NK-92 (cell line): Measurements from ENCODE around the gene NUFIP1.
A peak's percentile ranks its signal among the peaks of the same experiment; 100 is the strongest.
"Not testable (repeated sequence)": the region's sequence is repeated elsewhere in the genome, so short reads cannot be mapped to it uniquely, and the experiment has no call there.

Source experiments
- DNase-seq: peaks from one replicate; lab custom pipeline; 2025; ENCODE audit not compliant: unreplicated experiment; lab: John Stamatoyannopoulos, UW

The NUFIP1 gene

GRCh38 chr13:44989071-44989889 is at the start of gene NUFIP1, which contains the start of gene GPALPP1:
Gene NUFIP1 (minus strand): TSS chr13:44989471. CDS start chr13:44989436, 35 bp downstream.
Gene GPALPP1 (plus strand): TSS chr13:44989538. CDS start chr13:44989655, 117 bp downstream.
- peak; percentile 55 for DNase-seq

DNA sequence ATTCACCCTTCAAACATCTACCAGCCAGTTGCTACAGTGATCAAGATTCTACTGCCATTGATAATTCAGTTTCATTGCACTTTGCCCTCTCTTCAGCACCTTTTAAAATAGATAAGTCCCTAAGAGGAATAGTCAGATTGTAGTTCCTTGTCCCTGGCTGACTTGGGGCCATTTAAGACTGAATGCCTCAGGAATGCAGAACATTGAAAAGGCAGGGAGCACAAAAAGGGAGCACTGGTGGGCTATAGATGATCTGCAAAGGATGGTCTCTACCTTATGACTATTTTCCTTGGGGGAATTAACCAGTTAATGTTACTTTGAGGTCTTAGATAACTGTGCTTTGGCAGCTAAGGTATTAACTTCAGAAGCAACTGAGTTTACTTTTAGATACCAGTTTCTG is 46.9 kb upstream of the NUFIP1 start:
- no peak for DNase-seq

GRCh38 chr13:45034342-45034741 is 45.1 kb upstream of the NUFIP1 start:
- no peak for DNase-seq

DNA sequence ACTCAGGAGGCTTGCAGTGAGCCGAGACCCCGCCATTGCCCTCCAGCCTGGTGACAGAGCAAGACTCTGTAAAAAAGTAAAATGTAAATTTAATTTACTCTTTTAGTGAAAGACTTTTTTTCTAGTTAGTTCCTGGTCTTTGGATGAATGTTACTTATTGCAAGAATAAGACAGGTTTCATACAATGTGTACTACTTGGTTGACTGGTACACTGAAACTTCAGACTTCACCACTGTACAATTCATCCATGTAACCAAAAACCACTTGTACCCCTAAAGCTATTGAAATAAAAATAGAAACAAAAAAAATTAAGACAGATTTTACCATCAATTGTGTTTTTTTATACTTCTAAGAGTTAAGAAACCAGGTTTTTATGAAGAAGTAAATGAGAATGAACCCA is 35.6 kb upstream of the NUFIP1 start:
- no peak for DNase-seq

DNA sequence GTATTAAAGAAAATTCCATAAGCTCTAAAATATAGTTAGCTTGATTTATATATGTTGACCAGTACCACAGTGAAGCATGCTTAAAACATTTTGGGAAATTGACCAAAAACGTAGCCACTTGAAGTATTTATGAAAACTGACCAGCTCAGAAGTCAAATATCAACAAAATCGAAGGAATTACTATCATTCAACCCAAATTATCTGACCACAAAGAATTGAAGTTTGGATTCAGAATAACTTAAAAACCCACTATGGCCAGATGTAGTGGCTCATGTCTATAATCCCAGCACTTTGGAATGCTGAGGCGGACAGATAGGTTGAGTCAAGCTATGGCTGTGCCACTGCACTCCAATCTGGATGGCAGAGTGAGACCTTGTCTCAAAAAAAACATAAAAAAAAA is 32.0 kb upstream of the NUFIP1 start:
- DNase-seq, result no peak

GRCh38 chr13:45019981-45020380 is 30.7 kb upstream of the NUFIP1 start:
- DNase-seq, result not testable (repeated sequence)

DNA sequence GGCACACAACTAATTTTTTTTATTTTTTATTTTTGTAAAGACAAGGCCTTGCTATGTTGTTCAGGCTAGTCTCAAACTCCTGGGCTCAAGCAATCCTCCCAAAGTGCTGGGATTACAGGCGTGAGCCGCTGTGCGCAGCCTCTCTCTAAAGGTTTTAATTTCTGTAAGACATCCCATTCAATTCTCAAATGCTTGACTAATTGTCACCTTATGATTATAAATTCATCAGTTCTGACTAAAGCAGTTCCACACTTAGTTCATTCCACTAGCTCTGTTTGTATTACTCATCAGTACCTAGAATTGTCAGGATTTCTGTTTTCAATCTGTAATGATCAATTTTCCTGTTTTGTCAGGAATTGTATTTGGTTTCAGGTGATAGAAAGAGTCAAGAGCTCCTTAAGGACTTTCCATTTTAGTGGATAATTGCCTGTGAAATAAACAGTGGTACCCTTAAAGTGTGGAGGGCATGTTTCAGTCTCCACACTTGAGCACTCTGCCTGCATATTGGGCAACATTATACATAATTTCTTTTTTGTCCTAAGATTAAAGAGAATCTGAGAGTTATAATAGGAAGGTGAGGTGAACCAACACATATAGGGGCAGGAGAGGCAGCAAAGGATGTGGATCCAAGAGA is 27.6 kb upstream of the NUFIP1 start:
- no peak for DNase-seq

- DNase-seq, result no peak
Observed at GRCh38 chr13:45015300-45015699, 26.0 kb upstream of the NUFIP1 start.

- no peak for DNase-seq
Observed at GRCh38 chr13:45011198-45011597, 21.9 kb upstream of the NUFIP1 start.

DNA sequence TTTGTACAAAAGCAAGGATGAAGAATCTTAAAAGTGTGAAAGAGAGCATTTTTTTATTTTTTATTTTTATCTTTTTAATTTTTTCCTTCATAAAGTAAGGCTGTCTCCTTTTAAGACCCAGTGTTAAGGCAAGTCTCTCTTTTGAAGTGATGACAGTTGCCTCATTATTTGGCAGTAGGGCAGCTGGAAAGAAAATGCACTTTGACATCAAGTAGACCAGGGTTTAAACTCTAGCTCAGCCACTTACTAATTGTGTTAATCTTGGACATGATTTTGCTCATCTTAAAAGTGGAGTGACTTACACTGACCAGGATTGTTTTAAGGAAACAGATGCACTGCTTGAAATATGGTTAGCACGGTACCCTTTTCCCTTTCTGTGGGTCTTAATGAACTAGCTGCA is 18.6 kb upstream of the NUFIP1 start:
- no peak for DNase-seq

DNA sequence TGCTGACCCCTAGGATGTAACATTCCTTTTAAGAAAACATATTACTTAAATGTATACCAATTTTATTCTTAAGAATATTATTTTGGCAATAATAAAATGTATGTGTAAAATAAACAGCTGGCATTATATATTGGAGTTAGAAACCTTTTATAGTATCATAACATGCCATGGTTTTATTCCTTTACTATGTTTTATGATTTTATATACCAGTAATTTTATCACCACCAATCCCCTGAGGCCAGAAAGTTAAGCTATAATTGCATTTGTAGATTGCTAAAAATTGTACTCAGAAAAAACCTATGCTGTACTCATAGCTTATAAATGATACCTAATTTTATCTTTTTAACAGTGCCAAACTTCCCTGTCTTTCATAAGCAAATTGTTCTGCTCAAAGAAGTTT is 18.0 kb upstream of the NUFIP1 start:
- DNase-seq, result no peak

GRCh38 chr13:45004096-45004495 is 14.8 kb upstream of the NUFIP1 start:
- DNase-seq, result no peak

DNA sequence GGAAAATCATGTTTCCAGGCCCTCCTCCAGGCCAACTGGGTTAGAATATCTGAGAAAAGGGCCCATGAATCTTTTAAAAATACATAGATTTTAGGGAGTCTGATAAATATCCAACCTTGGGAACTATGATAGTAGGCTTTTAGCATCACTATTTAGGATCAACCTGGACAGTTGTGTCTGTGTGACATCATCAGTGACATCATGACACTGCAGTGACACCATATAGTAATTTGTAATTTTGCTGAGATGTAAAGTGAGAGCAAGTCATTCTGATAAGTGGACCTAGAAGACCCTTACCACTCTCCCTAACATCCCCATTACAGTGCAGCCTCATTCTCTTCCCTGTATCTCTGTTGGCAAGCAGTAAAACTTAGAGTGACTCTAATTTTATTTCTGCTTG is 14.1 kb upstream of the NUFIP1 start:
- no peak for DNase-seq

- no peak for DNase-seq
Observed at GRCh38 chr13:44989941-44990340, 670 bp upstream of the NUFIP1 start.

- no peak for DNase-seq
Observed at GRCh38 chr13:44978328-44978727, 10.9 kb downstream of the NUFIP1 start.

- no peak for DNase-seq
Observed at GRCh38 chr13:44976949-44977583, 12.2 kb downstream of the NUFIP1 start.

GRCh38 chr13:44976196-44976595 is 13.1 kb downstream of the NUFIP1 start:
- DNase-seq, result no peak

DNA sequence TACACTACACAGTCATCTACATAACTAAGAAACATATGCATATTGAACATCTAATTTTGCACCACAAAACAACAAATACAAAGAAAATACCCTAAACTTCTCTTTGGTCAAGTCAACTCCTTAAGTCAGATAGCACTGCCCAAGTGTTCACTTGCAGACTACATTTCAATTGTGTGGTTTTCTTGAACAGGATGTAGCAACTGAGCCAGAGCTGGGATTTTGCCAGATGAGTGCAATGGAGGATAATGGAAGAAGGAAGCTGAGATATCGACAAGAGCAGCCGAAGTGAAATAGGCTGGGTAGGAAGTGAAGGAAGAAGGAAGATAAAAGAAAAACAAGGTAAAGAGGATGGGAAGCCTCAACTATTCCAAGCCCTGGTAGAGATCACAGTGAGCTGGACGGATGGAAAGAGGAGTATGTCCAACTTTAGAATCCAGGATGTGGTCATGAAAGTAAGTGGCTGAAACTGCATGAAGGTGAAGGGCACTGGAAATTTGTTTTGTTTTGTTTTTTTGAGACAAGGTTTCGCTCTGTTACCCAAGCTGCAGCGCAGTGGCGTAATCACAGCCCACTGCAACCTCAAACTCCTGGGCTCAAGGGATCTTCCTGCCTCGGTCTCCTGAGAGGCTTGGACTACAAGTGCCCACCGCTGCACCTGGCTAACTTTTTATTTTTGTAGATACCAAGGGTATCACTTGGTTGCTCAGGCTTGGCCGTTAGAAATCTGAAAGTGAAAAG is 15.0 kb downstream of the NUFIP1 start:
- DNase-seq, result no peak

- no peak for DNase-seq
Observed at GRCh38 chr13:44972956-44973581, 16.2 kb downstream of the NUFIP1 start.

DNA sequence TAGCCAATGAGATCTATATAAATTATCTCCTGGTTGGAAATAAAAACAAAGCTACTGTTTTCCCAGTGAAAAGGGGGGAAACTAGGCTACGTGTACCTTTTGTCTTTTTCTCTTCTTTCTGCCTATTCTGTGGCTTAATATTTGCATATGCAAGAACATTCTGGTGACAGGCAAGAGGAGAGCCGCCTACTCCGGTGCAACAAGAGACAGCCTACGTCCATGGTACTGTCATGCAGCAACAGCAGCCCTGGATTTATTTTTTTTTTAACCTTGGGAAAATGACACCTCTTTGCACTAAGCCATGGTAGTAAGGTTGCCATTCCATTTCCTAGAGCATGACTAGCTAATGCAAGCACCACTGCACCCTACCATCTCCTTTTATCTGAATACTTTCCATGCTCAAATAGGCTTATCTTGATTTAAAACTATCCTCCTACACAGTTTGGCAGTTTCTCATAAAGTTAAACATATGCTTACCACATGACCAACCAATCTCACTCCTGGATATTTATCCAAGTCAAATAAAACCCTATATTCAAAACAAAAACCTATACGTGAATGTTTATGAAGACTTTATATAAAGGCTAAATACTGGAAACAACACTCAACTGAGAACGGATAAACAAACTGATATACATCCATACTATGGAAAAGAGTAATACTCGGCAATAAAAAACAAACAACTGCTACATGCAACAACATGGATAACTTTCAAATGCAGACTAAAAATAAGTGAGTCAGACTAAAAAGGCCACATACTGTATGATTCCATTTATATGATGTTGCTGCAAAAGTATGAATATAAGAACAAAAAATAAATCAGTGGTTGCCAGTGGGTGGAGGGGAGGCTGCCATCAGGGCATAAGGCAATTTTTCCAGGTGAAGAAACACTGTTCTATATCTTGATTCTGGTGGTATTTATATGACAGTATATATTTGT is 17.3 kb downstream of the NUFIP1 start:
- DNase-seq, result no peak
